Endothelial cell of umbilical vein (primary cell): ENCODE data around the gene UTS2R. TPM values are rescaled to one million over a fixed set of nuclear protein-coding genes. Genes with fewer than 3 reads are reported as not detected.
"Not testable (repeated sequence)": the region's sequence is repeated elsewhere in the genome, so short reads cannot be mapped to it uniquely, and the experiment has no call there.

Experiments used
- BruUV-seq: library from RNA; stranded (reverse); fragments of 400-500 nt; replicated peaks from 2 replicates; lab custom pipeline; 2021; lab: Mats Ljungman, UMichigan
- CTCF ChIA-PET: fragments of 300-600, 350-600 bp; sonication (Branson Sonifier 250); formaldehyde crosslinking; loops from one replicate; lab custom pipeline; 2021; ENCODE audit warnings: antibody characterized with exemption, inconsistent platforms; lab: Charles Lee
- POLR2A ChIA-PET: fragments of 300-600, 350-600 bp; sonication (Branson Sonifier 250); formaldehyde crosslinking; loops from one replicate; lab custom pipeline; 2021; ENCODE audit warnings: antibody characterized with exemption, inconsistent platforms; lab: Charles Lee
- DNase-seq: peaks from one replicate; pipeline ENCODE4 v3.0.0-alpha.2; 2011; ENCODE audit warnings: low read depth, low spot score
- FAIRE-seq: peaks from 2 replicates; lab custom pipeline; 2011; peaks lifted over from hg19 to GRCh38; lab: Jason Lieb, UNC
- H2AFZ ChIP-seq: 2 replicates; pipeline ENCODE4 v1.6.0; 2012; ENCODE audit warnings: low read depth, low read length, control low read depth, inconsistent platforms
- H3K27ac ChIP-seq: 2 replicates; pipeline ENCODE4 v1.5.1; 2011; ENCODE audit warnings: low read depth, mild to moderate bottlenecking, control low read depth, low read length, moderate library complexity; ENCODE audit not compliant: insufficient read depth
- H3K27me3 ChIP-seq, 2 experiments: 2 replicates each; pipeline versions ENCODE4 v1.6.0 to v1.6.1; 2011; ENCODE audit warnings: low read length in 2 of 2, mixed read lengths in 1 of 2; ENCODE audit not compliant: control insufficient read depth in 2 of 2, insufficient read depth in 2 of 2
- H3K36me3 ChIP-seq, 2 experiments: 2 replicates in 1 of 2; 3 replicates in 1 of 2; pipeline ENCODE4 v1.5.1; 2011; ENCODE audit warnings: low read length in 2 of 2, mild to moderate bottlenecking in 1 of 2, moderate library complexity in 1 of 2; ENCODE audit not compliant: control insufficient read depth in 2 of 2, insufficient read depth in 2 of 2; ENCODE audit errors: extremely low read depth in 1 of 2
- H3K4me1 ChIP-seq: 3 replicates; pipeline ENCODE4 v1.5.1; 2011; ENCODE audit warnings: mild to moderate bottlenecking, low read length; ENCODE audit not compliant: control insufficient read depth, insufficient read depth; ENCODE audit errors: extremely low read depth
- H3K4me2 ChIP-seq: 2 replicates; pipeline ENCODE4 v1.6.1; 2011; ENCODE audit warnings: low read length, control low read depth, mixed read lengths; ENCODE audit not compliant: insufficient read depth
- H3K4me3 ChIP-seq, 3 experiments: fragments of 200-600 bp in 1 of 3; sonication (generic), shearing (Covaris generic) in 1 of 3; replicated peaks in 1 of 3; 2 replicates each; pipeline ENCODE4 v1.5.1; 2011 to 2016; ENCODE audit warnings: control low read depth in 3 of 3, low read length in 3 of 3, mild to moderate bottlenecking in 2 of 3, inconsistent platforms in 1 of 3, low read depth in 1 of 3, moderate library complexity in 1 of 3; ENCODE audit not compliant: insufficient read depth in 1 of 3
- H3K79me2 ChIP-seq: 2 replicates; pipeline ENCODE4 v1.6.0; 2012; ENCODE audit warnings: low read length, inconsistent platforms; ENCODE audit not compliant: control insufficient read depth, insufficient read depth
- H3K9ac ChIP-seq: replicated peaks from 2 replicates; pipeline ENCODE3; 2011; ENCODE audit warnings: low read length, control low read depth; ENCODE audit not compliant: insufficient read depth; ENCODE audit errors: extremely low read depth
- H3K9me1 ChIP-seq: replicated peaks from 3 replicates; pipeline ENCODE4 v1.6.0; 2011; ENCODE audit warnings: mild to moderate bottlenecking, low read length; ENCODE audit not compliant: control insufficient read depth, insufficient read depth; ENCODE audit errors: extremely low read depth
- H3K9me3 ChIP-seq: replicated peaks from 2 replicates; pipeline ENCODE4 v1.5.1; 2012; ENCODE audit warnings: low read length, inconsistent platforms; ENCODE audit not compliant: control insufficient read depth, insufficient read depth
- H4K20me1 ChIP-seq: replicated peaks from 2 replicates; pipeline ENCODE3; 2011; ENCODE audit warnings: mild to moderate bottlenecking, low read length; ENCODE audit not compliant: control insufficient read depth, insufficient read depth; ENCODE audit errors: extremely low read depth
- GATA2 ChIP-seq: IDR thresholded peaks from 2 replicates; pipeline ENCODE4 v1.7.0; 2011; ENCODE audit warnings: low read depth, mild to moderate bottlenecking, moderate library complexity, mixed read lengths, low read length; ENCODE audit not compliant: insufficient read length, insufficient read depth
- JUN ChIP-seq: IDR thresholded peaks from 2 replicates; pipeline ENCODE4 v1.6.1; 2011; ENCODE audit warnings: borderline replicate concordance, low read depth; ENCODE audit not compliant: insufficient read length, insufficient read depth
- POLR2A ChIP-seq: IDR thresholded peaks from 2 replicates; pipeline ENCODE4 v1.6.1; 2012; ENCODE audit warnings: low read depth, mild to moderate bottlenecking, control low read depth, low read length
- POLR2AphosphoS5 ChIP-seq: IDR thresholded peaks from 2 replicates; pipeline ENCODE4 v1.6.1; 2012; ENCODE audit warnings: low read depth, mild to moderate bottlenecking, control low read depth, low read length, moderate library complexity; ENCODE audit not compliant: insufficient read depth
- dilution Hi-C: fragments of 300-500 bp; cut with MboI; formaldehyde crosslinking; loops from one replicate; pipeline ENCODE4 v1.15.0; 2019; ENCODE audit warnings: low sequenced_read_pairs; ENCODE audit not compliant: extremely low pct_ligation_motif_present
- intact Hi-C: fragments of 100-400 bp; cut with micrococcal nuclease; formaldehyde crosslinking; loops from one replicate; pipeline ENCODE4 v1.10.0; 2022
- polyA plus RNA-seq, 4 experiments: library from polyadenylated mRNA; depleted of rRNA in 3 of 4; stranded (reverse) in 3 of 4; unstranded in 1 of 4; fragments of >200 nt; gene quantifications; 2 replicates each; pipeline versions ENCODE4 v1.2.1 to v1.2.3, GENCODE V29; 2011 to 2012; ENCODE audit warnings: missing spikeins in 1 of 4
- total RNA-seq: library from RNA; stranded (reverse); gene quantifications from 2 replicates; pipeline ENCODE4 v1.2.3, GENCODE V29; 2021

UTS2R gene
- total and polyA plus RNA-seq, 2 donors (not counting 3 experiments of a cell fraction or from before 2014, with no cell fraction given), result not detected

DNA sequence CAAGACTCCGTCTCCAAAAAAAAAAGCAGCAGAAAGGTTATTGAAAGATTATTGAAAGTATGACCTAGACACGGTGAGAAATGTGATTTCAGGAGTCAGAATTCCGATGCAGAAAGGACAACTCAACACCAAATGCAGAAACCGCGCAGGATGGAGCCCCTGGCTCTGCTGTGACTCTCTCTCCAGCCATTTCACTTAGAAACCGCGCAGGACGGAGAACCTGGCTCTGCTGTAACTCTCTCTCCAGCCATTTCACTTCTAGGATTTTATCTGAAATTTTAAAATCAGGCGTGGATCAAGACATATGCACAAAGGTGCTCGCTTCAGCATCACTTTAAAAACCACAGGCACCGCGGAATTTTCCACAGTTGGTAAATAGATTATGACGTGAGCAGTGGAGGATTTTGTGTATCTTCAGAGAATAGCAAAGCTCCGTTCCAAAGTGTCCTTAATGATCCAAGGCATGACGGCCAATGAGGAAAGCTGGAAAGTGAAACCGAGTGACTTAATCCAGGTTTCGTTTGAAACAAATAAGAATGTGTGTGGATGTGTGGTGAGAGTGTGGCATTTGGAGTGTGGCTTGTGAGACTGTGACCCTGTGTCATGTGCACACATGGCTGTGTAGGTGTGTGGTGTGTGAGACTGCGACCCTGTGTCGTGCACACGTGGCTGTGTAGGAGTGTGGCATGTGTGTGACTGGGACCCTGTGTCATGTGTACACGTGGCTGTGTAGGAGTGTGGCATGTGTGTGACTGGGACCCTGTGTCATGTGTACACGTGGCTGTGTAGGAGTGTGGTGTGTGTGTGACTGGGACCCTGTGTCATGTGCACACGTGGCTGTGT, 9.5 kb downstream of the UTS2R start:
- TF ChIP-seq JUN (no peak), GATA2 (no peak), POLR2A (no peak), POLR2AphosphoS5 (no peak)
- dilution Hi-C loops, result no loop called here
- no peak overlapping the region for H3K4me3 ChIP-seq
- FAIRE-seq (no peak), DNase-seq (no peak)
- H4K20me1 ChIP-seq, result no peaks in the 10 kb centered on the region
- no peak overlapping the region for H3K4me2 ChIP-seq
- intact Hi-C loops, result no loop called here
- H3K4me1 ChIP-seq, result no peaks in the 10 kb centered on the region
- no peak overlapping the region for H3K9ac ChIP-seq
- H3K27me3 ChIP-seq, result peaks cover under 1 to 3% of the 10 kb centered on the region in 2 experiments
- no peaks in the 10 kb centered on the region for H3K79me2 ChIP-seq
- ChIA-PET CTCF (interaction anchor here (0.7 kb wide), 1 partner anchor 14 kb away, joined by 4 read pairs; no protein-coding TSS in a partner anchor), POLR2A (no interaction called here)
- H2AFZ ChIP-seq, result no peak overlapping the region
- H3K27ac ChIP-seq, result no peak overlapping the region
- H3K36me3 ChIP-seq, result no peaks in the 10 kb centered on the region
- BruUV-seq, result no TSS peak
- H3K9me1 ChIP-seq, result no peaks in the 10 kb centered on the region
- no peaks in the 10 kb centered on the region for H3K9me3 ChIP-seq

DNA sequence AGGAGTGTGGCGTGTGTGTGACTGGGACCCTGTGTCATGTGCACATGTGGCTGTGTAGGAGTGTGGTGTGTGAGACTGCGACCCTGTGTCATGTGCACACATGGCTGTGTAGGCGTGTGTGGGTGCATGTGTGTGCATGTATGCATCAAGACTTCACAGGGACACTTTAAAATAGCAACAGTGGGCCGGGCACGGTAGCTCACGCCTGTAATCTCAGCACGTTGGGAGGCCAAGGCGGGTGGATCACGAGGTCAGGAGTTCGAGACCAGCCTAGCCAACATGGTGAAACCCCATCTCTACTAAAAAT, 10.1 kb downstream of the UTS2R start:
- H3K9me1 ChIP-seq, H3K27ac ChIP-seq, CTCF ChIA-PET, BruUV-seq, DNase-seq, POLR2A ChIA-PET, H4K20me1 ChIP-seq, FAIRE-seq, dilution Hi-C loops, H2AFZ ChIP-seq, H3K4me3 ChIP-seq, H3K4me2 ChIP-seq, H3K9me3 ChIP-seq, H3K36me3 ChIP-seq, H3K4me1 ChIP-seq, intact Hi-C loops, H3K79me2 ChIP-seq, H3K9ac ChIP-seq, H3K27me3 ChIP-seq: not testable (repeated sequence)

GRCh38 chr17:82382220-82382932, 10.8 kb downstream of the UTS2R start:
- intact Hi-C loops, FAIRE-seq, H3K36me3 ChIP-seq, H3K9me1 ChIP-seq, H3K4me2 ChIP-seq, H3K4me1 ChIP-seq, BruUV-seq, H3K9me3 ChIP-seq, H2AFZ ChIP-seq, H3K9ac ChIP-seq, H3K27me3 ChIP-seq, H3K79me2 ChIP-seq, H3K27ac ChIP-seq, H3K4me3 ChIP-seq, H4K20me1 ChIP-seq, CTCF ChIA-PET, POLR2A ChIA-PET, dilution Hi-C loops, DNase-seq: not testable (repeated sequence)
